Measurements from ENCODE around the gene TMEM120B. TPM values are rescaled to one million over a fixed set of nuclear protein-coding genes. Genes with fewer than 3 reads are reported as not detected.

Gene TMEM120B
- total and polyA plus RNA-seq, 2 of the 4 experiments (the other 2 are of a cell fraction), result 10.6 to 18.4 TPM

GRCh38 chr12:121802843-121803698 lies 90.5 kb downstream of the TMEM120B start:
- peak overlapping the region; percentile 93 to 99 for H4K8ac ChIP-seq (ENCODE audit: low read depth in 2 of 2, low read length in 2 of 2)
- ChIA-PET POLR2A (ENCODE audit: unreplicated experiment) (interaction anchor here (0.5 to 3.4 kb wide), 6 partner anchors 8 to 264 kb away, joined by 3 to 20 read pairs (median 4); no protein-coding TSS in a partner anchor), CTCF (interaction anchor here (1.0 to 2.3 kb wide), 2 partner anchors 9 to 85 kb away, joined by 3 to 8 read pairs; partner anchors contain the start of genes PSMD9 and RHOF)
- DNase-seq (peak; percentile 96), ATAC-seq (ENCODE audit: low read depth) (peak; percentile 50)
- peaks cover 10 to 48% of the 10 kb centered on the region in 2 experiments; a peak in 3 of 4 replicates for H3K79me1 ChIP-seq (ENCODE audit: low read depth in 1 of 2, low read length in 2 of 2)
- intact Hi-C loops (cut with micrococcal nuclease), result no loop called here
- dilution Hi-C loops (cut with HindIII; ENCODE audit: low sequenced_read_pairs, unreplicated experiment), result no loop called here
- H3K27ac ChIP-seq (ENCODE audit: insufficient read depth, low read length), result peak overlapping the region; percentile 97
- peak overlapping the region; percentile 99 for H3K4ac ChIP-seq (ENCODE audit: low read depth, low read length)
- peak overlapping the region; percentile 98 for H2AK9ac ChIP-seq (replicated peaks; ENCODE audit: low read depth, low read length, poor library complexity)
- peak; percentile 95 for TF ChIP-seq POLR2A (IDR thresholded peaks at IDR 0.05; ENCODE audit: low read depth, low read length)
- no peak for TF ChIP-seq FOS (IDR thresholded peaks at IDR 0.05; ENCODE audit: low read depth, low read length)
- peak; percentile 46; the same call in 1 of the 2 replicates for TF ChIP-seq MAZ (IDR thresholded peaks at IDR 0.05; ENCODE audit: borderline replicate concordance, low read depth, low read length)
- TF ChIP-seq RFX5 (IDR thresholded peaks at IDR 0.05; ENCODE audit: low read depth, low read length), result no peak
- 0 out of 2 replicates have a peak, but pooled peaks have one; percentile 56 for TF ChIP-seq CHD1 (IDR thresholded peaks at IDR 0.05; ENCODE audit: low read depth, low read length)
- 0 out of 2 replicates have a peak, but pooled peaks have one; percentile 13 for TF ChIP-seq CTCF (conservative IDR thresholded peaks at IDR 0.05; ENCODE audit: low read depth, low read length)
- peak; percentile 32; the same call in 1 of the 2 replicates for TF ChIP-seq MXI1 (IDR thresholded peaks at IDR 0.05; ENCODE audit: borderline replicate concordance, low read depth, low read length)
- peaks cover 4% of the 10 kb centered on the region; the same call in 1 of the 2 replicates for H3K9me1 ChIP-seq (ENCODE audit: insufficient read depth, low read length)
- 3% methylated on average over 5 of the region's 65 CpGs; no CpG with 5 or more reads in 1 of the 2 experiments for WGBS, 2 experiments (ENCODE audit: extremely low coverage in 2 of 2, insufficient read length in 1 of 2)
- H4K5ac ChIP-seq (ENCODE audit: low read depth, low read length), result peak overlapping the region; percentile 98
- peak overlapping the region; percentile 98 for H3K18ac ChIP-seq (ENCODE audit: low read depth, low read length)
- H3K14ac ChIP-seq (replicated peaks; ENCODE audit: low read depth, low read length), result peak overlapping the region; percentile 100
- peak overlapping the region; percentile 95 for H3K9ac ChIP-seq (ENCODE audit: low read depth, low read length)
- in situ Hi-C loops (cut with MboI; ENCODE audit: low sequenced_read_pairs), result no loop called here
- H2BK20ac ChIP-seq (ENCODE audit: low read depth, low read length), result no peak overlapping the region
- H3K4me3 ChIP-seq (ENCODE audit: insufficient read depth, low read depth, low read length), result peak overlapping the region; percentile 82
- H2AFZ ChIP-seq (replicated peaks; ENCODE audit: low read length, poor library complexity), result peak overlapping the region; percentile 87
- H2BK15ac ChIP-seq (ENCODE audit: low read depth, low read length), result peak overlapping the region; percentile 65; the same call in 1 of the 3 replicates
- peak overlapping the region; percentile 85 for H2BK120ac ChIP-seq (ENCODE audit: low read depth, low read length)
- H3K23ac ChIP-seq (ENCODE audit: low read depth, low read length), result peak overlapping the region; percentile 100
- H4K91ac ChIP-seq (ENCODE audit: insufficient read depth, low read depth, low read length), result peak overlapping the region; percentile 99
- peak overlapping the region; percentile 96 for H3K4me2 ChIP-seq (ENCODE audit: low read depth, low read length)
- H2AK5ac ChIP-seq (ENCODE audit: low read depth, low read length), result peak overlapping the region; percentile 97
- BruUV-seq (replicated peaks), result no TSS peak
- peak overlapping the region; percentile 99 for H2BK5ac ChIP-seq (ENCODE audit: low read depth, low read length, poor library complexity, severe bottlenecking)
- peaks cover 10% of the 10 kb centered on the region for H3K36me3 ChIP-seq (ENCODE audit: control insufficient read depth, insufficient read depth, low read length)
- H3K4me1 ChIP-seq (ENCODE audit: control insufficient read depth, insufficient read depth, low read length), result peaks cover 23% of the 10 kb centered on the region
- H3K9me3 ChIP-seq (ENCODE audit: control insufficient read depth, insufficient read depth, low read length), result no peaks in the 10 kb centered on the region
- H3K27me3 ChIP-seq (ENCODE audit: control insufficient read depth, insufficient read depth, low read length), result no peaks in the 10 kb centered on the region
- H3K56ac ChIP-seq (ENCODE audit: extremely low read depth, insufficient read depth, low read length), result peak overlapping the region; percentile 99
- H4K20me1 ChIP-seq (ENCODE audit: insufficient read depth, low read length), result peaks cover 25% of the 10 kb centered on the region

Data from IMR-90 (cell line).